NCI-H510A (cell line): ENCODE results near the gene NR2F6.

ENCODE experiments used
- DNase-seq: peaks from one replicate; lab custom pipeline; 2025; lab: John Stamatoyannopoulos, UW

NR2F6 gene

GRCh38 chr19:17237747-17238706 lies 7.7 kb downstream of the NR2F6 start:
- DNase-seq, result no peak

- DNase-seq, result no peak
These were observed 8.7 kb downstream of the NR2F6 start for GRCh38 chr19:17236811-17237543.

GRCh38 chr19:17235971-17236777 lies 9.5 kb downstream of the NR2F6 start:
- DNase-seq, result peak; percentile 49

GRCh38 chr19:17235300-17235970 lies 10.3 kb downstream of the NR2F6 start:
- DNase-seq, result no peak

GRCh38 chr19:17234911-17235299 lies 10.8 kb downstream of the NR2F6 start:
- DNase-seq, result peak; percentile 39

GRCh38 chr19:17232258-17232657 lies 13.5 kb downstream of the NR2F6 start:
- DNase-seq, result no peak

- no peak for DNase-seq
These were observed 15.8 kb downstream of the NR2F6 start for GRCh38 chr19:17229890-17230289.

GRCh38 chr19:17227798-17228367 lies 17.8 kb downstream of the NR2F6 start:
- no peak for DNase-seq

- peak; percentile 97 for DNase-seq
These were observed 19.5 kb downstream of the NR2F6 start, which contains the start of gene OCEL1 for GRCh38 chr19:17226002-17226933. OCEL1 (plus strand) TSS chr19:17226226; CDS start chr19:17226248, 22 bp downstream.

- DNase-seq, result no peak
These were observed 20.7 kb downstream of the NR2F6 start for GRCh38 chr19:17225053-17225452.

- no peak for DNase-seq
These were observed 25.4 kb downstream of the NR2F6 start for GRCh38 chr19:17220207-17220758.

- DNase-seq, result no peak
These were observed 26.4 kb downstream of the NR2F6 start for GRCh38 chr19:17219286-17219685.

GRCh38 chr19:17216058-17216670 lies 29.6 kb downstream of the NR2F6 start:
- DNase-seq, result no peak

GRCh38 chr19:17215127-17215971 lies 30.4 kb downstream of the NR2F6 start, which contains the start of gene USE1:
USE1 (plus strand) TSS chr19:17215357; CDS start chr19:17215406, 49 bp downstream.
- DNase-seq, result peak; percentile 91

GRCh38 chr19:17214508-17215126 lies 31.1 kb downstream of the NR2F6 start:
- no peak for DNase-seq

- DNase-seq, result no peak
These were observed 32.4 kb downstream of the NR2F6 start for GRCh38 chr19:17213334-17213733.

- no peak for DNase-seq
These were observed 33.9 kb downstream of the NR2F6 start for GRCh38 chr19:17211547-17212446.
